GM23248 (cell line): ENCODE measurements around the gene RSF1. TPM values are rescaled to one million over a fixed set of nuclear protein-coding genes. Genes with fewer than 3 reads are reported as not detected.

Experiments used
- DNase-seq: peaks from one replicate; pipeline ENCODE4 v3.0.0-alpha.2; 2015
- H2AFZ ChIP-seq: fragments of 200-600 bp; sonication (generic); 2 replicates; pipeline ENCODE4 v1.6.1; 2016; ENCODE audit warnings: antibody characterized with exemption
- H3F3A ChIP-seq: fragments of 200-600 bp; sonication (generic); 2 replicates; pipeline ENCODE4 v1.6.1; 2016; ENCODE audit warnings: mild to moderate bottlenecking, antibody characterized with exemption, mixed run types; ENCODE audit not compliant: insufficient read depth
- H3K27ac ChIP-seq: fragments of 200-600 bp; sonication (generic); 2 replicates; pipeline ENCODE4 v1.5.1; 2016; ENCODE audit warnings: mild to moderate bottlenecking
- H3K27me3 ChIP-seq: fragments of 200-600 bp; sonication (generic); replicated peaks from 2 replicates; pipeline ENCODE4 v1.6.1; 2016; ENCODE audit warnings: mild to moderate bottlenecking; ENCODE audit not compliant: insufficient read depth
- H3K36me3 ChIP-seq: fragments of 200-600 bp; sonication (generic); 2 replicates; pipeline ENCODE4 v1.6.1; 2016; ENCODE audit warnings: low read depth, mild to moderate bottlenecking
- H3K4me1 ChIP-seq: fragments of 200-600 bp; sonication (generic); 2 replicates; pipeline ENCODE4 v1.6.1; 2016; ENCODE audit warnings: mild to moderate bottlenecking; ENCODE audit not compliant: insufficient read depth
- H3K4me2 ChIP-seq: fragments of 200-600 bp; sonication (generic); one replicate; pipeline ENCODE4 v1.6.1; 2016; ENCODE audit warnings: mild to moderate bottlenecking; ENCODE audit not compliant: unreplicated experiment
- H3K4me3 ChIP-seq: fragments of 200-600 bp; sonication (generic); 2 replicates; pipeline ENCODE4 v1.5.1; 2016; ENCODE audit warnings: mild to moderate bottlenecking
- H3K79me2 ChIP-seq: fragments of 200-600 bp; sonication (generic); 2 replicates; pipeline ENCODE4 v1.6.1; 2016; ENCODE audit warnings: mild to moderate bottlenecking; ENCODE audit not compliant: insufficient read depth
- H3K9ac ChIP-seq: fragments of 200-600 bp; sonication (generic); 2 replicates; pipeline ENCODE4 v1.6.1; 2016; ENCODE audit warnings: mild to moderate bottlenecking
- H3K9me2 ChIP-seq: fragments of 200-600 bp; sonication (generic); 2 replicates; pipeline ENCODE4 v1.6.1; 2016; ENCODE audit warnings: mixed run types, mild to moderate bottlenecking, moderate library complexity; ENCODE audit not compliant: insufficient read depth
- H3K9me3 ChIP-seq: fragments of 200-600 bp; sonication (generic); one replicate; pipeline ENCODE4 v1.6.1; 2017; ENCODE audit warnings: low read depth
- H4K20me1 ChIP-seq: fragments of 200-600 bp; sonication (generic); 2 replicates; pipeline ENCODE4 v1.6.0; 2016; ENCODE audit not compliant: insufficient read depth
- EZH2 ChIP-seq: fragments of 200-600 bp; sonication (generic); IDR thresholded peaks from 2 replicates; pipeline ENCODE4 v1.6.1; 2018; ENCODE audit warnings: antibody characterized with exemption, mild to moderate bottlenecking; ENCODE audit not compliant: insufficient read depth, poor library complexity, severe bottlenecking
- EZH2phosphoT487 ChIP-seq: fragments of 200-600 bp; sonication (generic); IDR thresholded peaks from 2 replicates; pipeline ENCODE4 v1.6.1; 2018; ENCODE audit warnings: antibody characterized with exemption, moderate library complexity, mild to moderate bottlenecking, low read depth; ENCODE audit not compliant: insufficient read depth
- WGBS, 2 experiments: methylation state at CpG; one replicate each; pipeline ENCODE4 v1.1.6; 2015 to 2017; ENCODE audit warnings: low lambda C conversion rate in 2 of 2, low coverage in 1 of 2; ENCODE audit errors: missing lambda C conversion rate in 2 of 2; 5-methylcytosine and 5-hydroxymethylcytosine counted together
- in situ Hi-C: fragments of 300-500 bp; cut with MboI; formaldehyde crosslinking; loops from 2 replicates; pipeline ENCODE4 v1.15.0; 2020
- polyA plus RNA-seq: library from polyadenylated mRNA; unstranded; fragments of >200 nt; fragmentation: Nextera tagmentation; extraction: Ambion mirVana; gene quantifications from 2 replicates; pipeline ENCODE4 v1.2.1, GENCODE V29; 2016
- total RNA-seq: library from RNA; depleted of rRNA; stranded (reverse); fragments of >200 nt; shearing (Covaris generic); gene quantifications from 2 replicates; pipeline ENCODE4 v1.2.3, GENCODE V29; 2014

Gene RSF1
- total and polyA plus RNA-seq, 2 experiments from 2014 or later, result 39.0 to 48.2 TPM

DNA sequence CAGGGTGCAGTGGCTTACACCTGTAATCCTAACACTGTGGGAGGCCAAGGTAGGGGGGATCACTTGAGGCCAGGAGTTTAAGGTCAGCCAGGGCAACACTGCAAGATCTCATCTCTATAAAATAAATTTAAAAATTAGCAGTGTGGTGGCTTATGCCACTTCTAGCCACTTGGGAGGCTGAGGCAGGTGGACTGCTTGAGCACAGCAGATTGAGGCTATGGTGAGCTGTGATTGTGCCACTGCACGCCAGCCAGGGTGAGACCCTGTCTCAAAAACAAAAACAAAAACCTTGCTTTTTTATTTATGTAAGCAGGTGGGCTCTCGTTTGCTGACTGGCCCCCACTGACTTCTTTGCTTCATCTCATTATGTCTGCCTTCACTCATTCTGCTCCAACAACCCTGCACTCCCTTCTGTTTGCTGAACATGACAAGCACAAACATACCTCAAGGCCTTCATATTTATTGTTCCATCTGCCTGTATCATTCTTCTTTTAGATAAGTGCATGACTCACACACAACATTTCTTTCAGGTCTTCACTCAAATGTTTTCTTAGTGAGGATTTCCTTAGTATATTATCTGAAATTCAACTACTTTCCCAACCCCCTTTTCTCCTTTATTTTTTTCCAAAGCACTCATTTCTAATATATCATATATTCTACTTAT is 150.5 kb downstream of the RSF1 start:
- Histone ChIP-seq H3K4me1 (peaks cover 30% of the 10 kb centered on the region), H3F3A (peaks cover 25% of the 10 kb centered on the region), H3K4me3 (no peak overlapping the region), H3K9me3 (no peaks in the 10 kb centered on the region), H3K27ac (no peak overlapping the region), H3K36me3 (peaks cover 57% of the 10 kb centered on the region), H3K79me2 (no peaks in the 10 kb centered on the region), H2AFZ (no peak overlapping the region), H3K9me2 (no peaks in the 10 kb centered on the region), H3K4me2 (no peak overlapping the region), H4K20me1 (no peaks in the 10 kb centered on the region), H3K9ac (no peak overlapping the region), H3K27me3 (no peaks in the 10 kb centered on the region)
- TF ChIP-seq EZH2 (no peak), EZH2phosphoT487 (no peak)
- 95 to 100% methylated on average over 2 of the region's 2 CpGs for WGBS, 2 experiments
- in situ Hi-C loops, result no loop called here
- DNase-seq, result peak; percentile 4

DNA sequence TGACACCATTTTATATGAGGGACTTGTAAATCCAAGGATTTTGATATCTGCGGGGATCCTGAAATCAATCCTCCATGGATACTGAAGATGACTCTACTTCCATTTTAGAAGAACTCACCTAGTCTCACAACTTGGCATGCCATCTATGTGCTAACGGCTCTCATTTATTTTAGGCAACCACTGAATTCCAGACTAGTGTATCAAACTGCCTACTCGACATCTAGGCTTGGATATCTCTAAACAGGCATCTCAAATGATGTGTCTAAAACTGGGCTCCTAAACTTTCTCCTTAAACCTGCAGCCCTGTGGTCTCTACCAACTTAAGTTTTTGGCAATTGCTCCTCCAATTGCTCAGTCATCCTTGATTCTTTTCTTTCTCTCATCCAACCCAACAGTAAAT is 151.8 kb downstream of the RSF1 start:
- Histone ChIP-seq H3K27me3 (no peaks in the 10 kb centered on the region), H3K9me3 (no peaks in the 10 kb centered on the region), H2AFZ (no peak overlapping the region), H3K4me3 (no peak overlapping the region), H4K20me1 (no peaks in the 10 kb centered on the region), H3F3A (peaks cover 21% of the 10 kb centered on the region), H3K4me1 (peaks cover 30% of the 10 kb centered on the region), H3K9ac (no peak overlapping the region), H3K36me3 (peaks cover 52% of the 10 kb centered on the region), H3K4me2 (no peak overlapping the region), H3K79me2 (no peaks in the 10 kb centered on the region), H3K9me2 (no peaks in the 10 kb centered on the region), H3K27ac (no peak overlapping the region)
- in situ Hi-C loops, result no loop called here
- WGBS, 2 experiments, result 54 to 55% methylated on average over 3 of the region's 3 CpGs
- TF ChIP-seq EZH2phosphoT487 (no peak), EZH2 (no peak)
- peak; percentile 38 for DNase-seq

DNA sequence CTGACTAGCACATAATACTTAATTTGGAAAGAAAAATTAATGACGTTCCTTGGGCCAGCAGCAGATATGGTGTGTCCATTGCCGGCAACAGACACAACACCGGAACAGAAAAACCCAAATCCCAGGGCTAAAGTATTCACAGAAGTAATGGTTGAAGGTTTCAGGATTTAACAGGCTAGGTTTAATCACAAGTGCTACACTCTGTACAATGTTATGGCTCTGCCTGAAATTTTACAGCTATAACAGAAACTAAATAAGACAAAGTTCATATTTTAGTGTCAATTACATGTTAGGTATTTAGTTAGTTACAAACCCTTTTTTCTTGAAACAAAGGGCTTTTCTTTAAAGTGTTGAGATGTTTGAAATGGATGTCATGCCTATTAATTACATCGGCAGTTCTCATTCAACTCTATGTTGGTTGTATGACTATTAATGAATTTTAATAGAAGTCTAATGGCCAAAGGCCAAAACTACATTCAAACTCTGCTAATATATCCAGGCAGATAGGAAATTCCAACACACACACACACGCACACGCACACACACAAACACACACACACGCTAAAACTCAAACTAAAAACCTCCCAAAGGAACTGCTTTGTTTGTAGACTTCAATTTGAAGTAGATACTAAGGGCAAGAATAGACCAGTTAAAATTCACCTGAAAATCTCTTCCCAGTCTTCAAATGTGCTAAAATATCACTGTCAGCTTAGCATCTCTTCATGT is 155.1 kb downstream of the RSF1 start:
- no peak overlapping the region for H3K4me2 ChIP-seq
- no peak for TF ChIP-seq EZH2
- TF ChIP-seq EZH2phosphoT487, result no peak
- no peaks in the 10 kb centered on the region for H3K79me2 ChIP-seq
- no peaks in the 10 kb centered on the region for H3K27me3 ChIP-seq
- no peak overlapping the region for H3K27ac ChIP-seq
- in situ Hi-C loops, result no loop called here
- H3K36me3 ChIP-seq, result peaks cover 29% of the 10 kb centered on the region
- 80 to 83% methylated on average over 7 of the region's 7 CpGs for WGBS, 2 experiments
- H3K9me3 ChIP-seq, result no peaks in the 10 kb centered on the region
- H3K4me1 ChIP-seq, result peaks cover 13% of the 10 kb centered on the region; the same call in 1 of the 2 replicates
- H3K9ac ChIP-seq, result no peak overlapping the region
- no peak for DNase-seq
- 0 out of 2 replicates have a peak, but pooled peaks cover 3% of the 10 kb centered on the region for H3F3A ChIP-seq
- no peak overlapping the region for H2AFZ ChIP-seq
- H3K4me3 ChIP-seq, result no peak overlapping the region
- no peaks in the 10 kb centered on the region for H4K20me1 ChIP-seq
- no peaks in the 10 kb centered on the region for H3K9me2 ChIP-seq

GRCh38 chr11:77661670-77662069 is 158.9 kb downstream of the RSF1 start:
- Histone ChIP-seq H3K9me2 (no peaks in the 10 kb centered on the region), H4K20me1 (no peaks in the 10 kb centered on the region), H2AFZ (no peak overlapping the region), H3K4me3 (no peak overlapping the region), H3K4me1 (peaks cover 14% of the 10 kb centered on the region), H3K9ac (no peak overlapping the region), H3K27me3 (no peaks in the 10 kb centered on the region), H3K79me2 (no peaks in the 10 kb centered on the region), H3K9me3 (no peaks in the 10 kb centered on the region), H3K4me2 (no peak overlapping the region), H3K36me3 (peaks cover 14% of the 10 kb centered on the region), H3K27ac (no peak overlapping the region), H3F3A (peaks cover 22% of the 10 kb centered on the region)
- TF ChIP-seq EZH2phosphoT487 (no peak), EZH2 (no peak)
- DNase-seq, result no peak
- WGBS, 2 experiments, result 76 to 78% methylated on average over 3 of the region's 3 CpGs
- in situ Hi-C loops, result no loop called here
